Forelimb muscle (tissue), 1 donor: ENCODE data around the gene GABBR2. TPM values are rescaled to one million over a fixed set of nuclear protein-coding genes. Genes with fewer than 3 reads are reported as not detected.

Source experiments
- DNase-seq: peaks from one replicate; pipeline ENCODE4 v3.0.0-alpha.2; 2013; ENCODE audit warnings: low read depth
- polyA plus RNA-seq: library from polyadenylated mRNA; unstranded; fragments of 120-200 nt; gene quantifications from one replicate; pipeline ENCODE4 v1.2.1, GENCODE V29; 2013; ENCODE audit not compliant: insufficient read length

GABBR2 gene
- polyA plus RNA-seq, 1 donor: 0.82 TPM

- DNase-seq: no peak
These were observed 364.2 kb downstream of the GABBR2 start for GRCh38 chr9:98344581-98344980.

- no peak for DNase-seq
These were observed 365.9 kb downstream of the GABBR2 start for GRCh38 chr9:98342820-98343210.

- no peak for DNase-seq
These were observed 366.5 kb downstream of the GABBR2 start for GRCh38 chr9:98342098-98342819.

GRCh38 chr9:98341157-98342097 is 367.3 kb downstream of the GABBR2 start:
- no peak for DNase-seq

GRCh38 chr9:98339987-98340800 is 368.5 kb downstream of the GABBR2 start:
- DNase-seq: no peak

GRCh38 chr9:98335661-98336060 is 373.1 kb downstream of the GABBR2 start:
- DNase-seq: no peak

- DNase-seq: no peak
These were observed 373.9 kb downstream of the GABBR2 start for GRCh38 chr9:98334796-98335195.

GRCh38 chr9:98333703-98334582 is 374.8 kb downstream of the GABBR2 start:
- no peak for DNase-seq

- no peak for DNase-seq
These were observed 376.3 kb downstream of the GABBR2 start for GRCh38 chr9:98332405-98332831.

- DNase-seq: no peak
These were observed 377.0 kb downstream of the GABBR2 start for GRCh38 chr9:98331536-98332259.

- no peak for DNase-seq
These were observed 377.9 kb downstream of the GABBR2 start for GRCh38 chr9:98330831-98331230.

GRCh38 chr9:98329904-98330303 is 378.8 kb downstream of the GABBR2 start:
- DNase-seq: no peak

GRCh38 chr9:98329281-98329680 is 379.5 kb downstream of the GABBR2 start:
- no peak for DNase-seq

GRCh38 chr9:98328770-98329169 is 380.0 kb downstream of the GABBR2 start:
- DNase-seq: no peak

- no peak for DNase-seq
These were observed 380.6 kb downstream of the GABBR2 start for GRCh38 chr9:98328141-98328540.

GRCh38 chr9:98327249-98327561 is 381.5 kb downstream of the GABBR2 start:
- no peak for DNase-seq

GRCh38 chr9:98326459-98327248 is 382.1 kb downstream of the GABBR2 start:
- DNase-seq: no peak

GRCh38 chr9:98324801-98325200 is 383.9 kb downstream of the GABBR2 start:
- DNase-seq: no peak

- no peak for DNase-seq
These were observed 385.0 kb downstream of the GABBR2 start for GRCh38 chr9:98323831-98324135.
